Activated naive CD8-positive, alpha-beta T cell treated with anti-CD3 and anti-CD28 coated beads, Interleukin-2, amount 50 U/mL, for 24 hours (primary cell): ENCODE measurements around the gene GPC3.

Experiments used
- ATAC-seq: fragments of 150-1000 bp; cut with Tn5 transposase; one replicate; pipeline ENCODE4 v1.10.0; 2021
- DNase-seq: peaks from one replicate; pipeline ENCODE4 v3.0.0; 2021
- H3K27ac Mint-ChIP-seq: one replicate; pipeline ENCODE4 v1.8.0; 2021; ENCODE audit warnings: mild to moderate bottlenecking, mixed read lengths
- H3K27me3 Mint-ChIP-seq: one replicate; pipeline ENCODE4 v1.8.0; 2021; ENCODE audit warnings: mixed read lengths
- H3K36me3 Mint-ChIP-seq: one replicate; pipeline ENCODE4 v1.8.0; 2021; ENCODE audit warnings: low read depth, mixed read lengths
- H3K4me1 Mint-ChIP-seq: one replicate; pipeline ENCODE4 v1.8.0; 2021; ENCODE audit warnings: mixed read lengths
- H3K4me3 Mint-ChIP-seq: one replicate; pipeline ENCODE4 v1.8.0; 2021; ENCODE audit warnings: mild to moderate bottlenecking, moderate library complexity, mixed read lengths
- H3K9me3 Mint-ChIP-seq: one replicate; pipeline ENCODE4 v1.8.0; 2021; ENCODE audit warnings: mixed read lengths

GPC3 gene

DNA sequence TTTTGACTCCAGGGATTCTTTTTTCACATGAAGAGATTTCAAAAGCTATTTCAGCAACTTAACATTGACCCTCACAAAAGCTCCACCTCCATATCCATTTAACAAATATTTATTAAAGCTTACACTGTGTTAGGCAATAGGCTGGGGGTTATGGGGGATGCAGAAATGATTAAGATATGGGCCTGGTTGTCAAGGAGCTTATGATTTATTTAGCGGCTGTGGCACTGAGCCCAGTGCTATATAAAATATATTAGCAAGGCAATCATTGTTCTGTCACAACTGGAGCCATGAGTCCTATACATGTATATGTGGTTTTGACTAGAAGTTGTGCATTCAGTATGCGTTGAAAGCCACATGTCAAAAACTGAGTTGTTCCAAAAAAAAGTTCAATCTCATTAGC is 131.1 kb downstream of the GPC3 start:
- Mint-ChIP-seq H3K9me3 (no peaks in the 10 kb centered on the region), H3K4me1 (no peaks in the 10 kb centered on the region), H3K27ac (no peak overlapping the region), H3K27me3 (no peaks in the 10 kb centered on the region), H3K36me3 (no peaks in the 10 kb centered on the region), H3K4me3 (no peak overlapping the region)
- ATAC-seq (no peak), DNase-seq (no peak)

DNA sequence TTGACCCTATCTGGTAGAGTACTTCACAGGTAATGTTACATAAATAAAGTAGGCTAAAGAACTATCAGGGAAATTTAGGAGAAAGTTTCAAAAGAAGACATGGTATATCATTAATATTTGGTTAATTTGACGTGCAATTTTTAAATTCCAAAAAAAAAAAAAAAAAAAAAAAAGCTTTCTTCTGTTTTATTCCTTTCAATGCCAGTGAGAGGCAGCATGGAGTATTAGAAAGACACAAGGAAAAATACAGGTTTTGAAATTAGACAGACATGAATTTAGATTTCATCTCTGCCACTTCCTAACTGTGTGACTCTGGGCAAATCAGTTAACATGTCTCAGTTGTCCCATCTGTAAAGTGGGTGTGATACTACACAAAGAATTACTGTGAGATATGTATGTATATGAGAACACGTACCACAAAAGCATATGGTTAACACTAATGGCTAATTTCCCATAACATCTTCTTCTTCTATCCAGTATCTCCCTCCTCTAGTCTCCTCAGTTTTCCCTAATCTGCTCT is 132.5 kb downstream of the GPC3 start:
- Mint-ChIP-seq H3K4me3 (no peak overlapping the region), H3K4me1 (no peaks in the 10 kb centered on the region), H3K9me3 (no peaks in the 10 kb centered on the region), H3K36me3 (no peaks in the 10 kb centered on the region), H3K27ac (no peak overlapping the region), H3K27me3 (no peaks in the 10 kb centered on the region)
- DNase-seq (no peak), ATAC-seq (no peak)

DNA sequence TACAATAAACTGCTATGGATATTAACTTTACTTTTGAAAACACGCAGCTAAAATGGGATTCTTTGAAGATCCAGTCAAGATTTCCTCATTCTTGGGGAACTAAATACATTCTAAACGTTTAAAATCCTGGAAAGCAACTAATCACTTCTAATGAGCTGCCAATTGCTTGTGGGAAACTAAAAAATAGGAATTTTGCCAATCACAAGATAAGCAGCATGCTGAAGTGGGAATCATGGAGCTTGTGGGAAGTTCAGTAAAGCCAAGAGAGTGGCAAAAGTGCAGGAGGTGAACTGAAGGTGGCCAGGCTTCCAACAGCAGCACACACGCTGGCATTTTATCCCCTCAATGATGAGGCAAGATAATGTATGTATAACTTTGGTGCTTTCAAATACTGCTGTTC is 133.0 kb downstream of the GPC3 start:
- ATAC-seq (no peak), DNase-seq (no peak)
- Mint-ChIP-seq H3K9me3 (no peaks in the 10 kb centered on the region), H3K4me1 (no peaks in the 10 kb centered on the region), H3K4me3 (no peak overlapping the region), H3K36me3 (no peaks in the 10 kb centered on the region), H3K27ac (no peak overlapping the region), H3K27me3 (no peaks in the 10 kb centered on the region)

DNA sequence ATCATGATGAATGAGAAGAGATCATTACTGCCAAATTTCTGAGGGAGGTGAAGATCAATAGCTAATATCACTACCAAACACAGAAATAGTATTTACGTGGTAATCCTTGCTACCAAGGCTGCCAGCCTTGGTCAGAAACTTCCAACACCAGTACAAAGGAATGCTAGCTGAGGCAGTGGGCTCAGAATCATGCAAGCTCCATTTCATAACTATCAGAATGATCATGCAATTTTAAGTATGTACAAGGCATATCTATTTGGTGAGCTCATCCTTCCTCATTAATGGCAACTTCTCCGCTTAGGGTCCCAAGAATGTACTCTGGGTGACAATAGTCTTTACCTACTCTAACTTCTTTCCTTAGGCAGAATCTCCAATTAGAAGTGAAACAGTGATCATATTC is 135.0 kb downstream of the GPC3 start:
- no peak overlapping the region for H3K4me3 Mint-ChIP-seq
- ATAC-seq (no peak), DNase-seq (no peak)
- H3K4me1 Mint-ChIP-seq = no peaks in the 10 kb centered on the region
- H3K9me3 Mint-ChIP-seq = no peaks in the 10 kb centered on the region
- H3K36me3 Mint-ChIP-seq = no peaks in the 10 kb centered on the region
- no peaks in the 10 kb centered on the region for H3K27me3 Mint-ChIP-seq
- no peak overlapping the region for H3K27ac Mint-ChIP-seq

DNA sequence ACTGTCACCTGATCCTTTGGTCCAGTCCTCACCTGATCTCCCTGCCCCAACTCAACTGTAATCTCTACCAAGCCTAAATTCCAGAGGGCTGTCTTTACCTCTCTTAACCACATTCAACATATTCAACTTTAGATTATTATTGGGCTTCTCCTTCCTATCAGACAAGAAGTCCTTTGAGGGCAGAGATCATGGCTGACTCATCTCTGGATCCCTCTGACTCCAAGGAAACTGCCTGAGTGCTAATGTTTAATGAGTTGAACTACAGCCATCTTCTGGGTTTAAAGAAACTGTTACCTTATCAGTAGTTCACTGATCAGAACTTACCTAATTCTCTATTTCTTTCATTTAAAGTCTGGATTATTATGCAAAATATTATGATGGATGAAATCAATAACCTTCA is 135.7 kb downstream of the GPC3 start:
- no peak for ATAC-seq
- Mint-ChIP-seq H3K4me1 (no peaks in the 10 kb centered on the region), H3K27me3 (no peaks in the 10 kb centered on the region), H3K27ac (no peak overlapping the region), H3K4me3 (no peak overlapping the region), H3K9me3 (no peaks in the 10 kb centered on the region), H3K36me3 (no peaks in the 10 kb centered on the region)
- no peak for DNase-seq

DNA sequence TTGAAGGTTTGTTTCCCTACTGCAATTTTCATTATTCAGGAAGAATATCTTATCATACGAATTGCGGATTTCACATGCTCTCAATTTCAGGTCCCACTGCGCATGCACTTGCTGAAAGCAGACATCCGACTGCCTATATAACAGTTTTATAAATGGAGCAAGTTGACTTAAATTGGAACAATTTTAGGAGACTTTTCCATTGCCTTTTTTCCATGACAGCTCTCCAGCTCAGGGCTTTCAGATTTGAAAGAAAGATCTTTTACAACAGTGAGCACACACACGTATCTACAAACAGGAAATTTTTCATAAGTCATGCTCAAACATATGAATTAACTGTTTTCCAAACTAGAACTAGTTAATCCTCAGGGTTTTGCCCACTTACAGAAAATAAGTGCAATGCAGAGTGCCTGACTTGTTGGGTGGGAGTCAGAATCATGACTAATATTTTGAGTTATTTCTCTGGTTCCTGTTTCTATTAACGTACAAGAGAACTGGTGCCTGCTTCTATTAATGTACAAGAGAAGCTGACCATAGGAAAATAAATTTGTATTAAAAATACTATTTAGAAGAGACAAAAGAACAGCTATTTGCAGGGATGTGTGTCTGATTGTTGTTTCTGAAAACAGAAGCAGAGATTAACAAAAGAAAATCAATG is 137.9 kb downstream of the GPC3 start:
- Mint-ChIP-seq H3K27me3 (no peaks in the 10 kb centered on the region), H3K4me1 (no peaks in the 10 kb centered on the region)

DNA sequence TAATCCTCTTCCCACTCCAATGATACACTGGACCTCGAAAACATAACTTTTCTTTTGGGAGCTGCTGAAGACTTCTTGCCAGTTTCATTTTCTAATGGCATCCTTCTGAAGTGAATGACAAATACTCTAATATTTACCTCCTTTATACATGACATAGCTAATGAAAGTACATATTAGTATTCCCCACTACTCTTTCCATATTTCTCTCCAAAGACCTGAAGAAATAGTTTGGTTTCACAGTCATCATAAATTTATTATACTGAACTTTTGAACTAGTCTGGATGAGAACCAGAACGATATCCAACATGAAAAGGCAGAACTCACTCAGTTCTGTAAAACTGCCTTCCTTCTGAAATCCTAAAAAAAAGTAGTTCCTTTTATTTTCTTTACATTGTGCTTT is 139.1 kb downstream of the GPC3 start:
- ATAC-seq (no peak), DNase-seq (no peak)
- Mint-ChIP-seq H3K27ac (no peak overlapping the region), H3K4me3 (no peak overlapping the region), H3K9me3 (no peaks in the 10 kb centered on the region), H3K36me3 (no peaks in the 10 kb centered on the region), H3K27me3 (no peaks in the 10 kb centered on the region), H3K4me1 (no peaks in the 10 kb centered on the region)

More for the DNA sequence above, 137.9 kb downstream of the GPC3 start:
- DNase-seq (no peak), ATAC-seq (no peak)
- Mint-ChIP-seq H3K27ac (no peak overlapping the region), H3K9me3 (no peaks in the 10 kb centered on the region), H3K4me3 (no peak overlapping the region), H3K36me3 (no peaks in the 10 kb centered on the region)

DNA sequence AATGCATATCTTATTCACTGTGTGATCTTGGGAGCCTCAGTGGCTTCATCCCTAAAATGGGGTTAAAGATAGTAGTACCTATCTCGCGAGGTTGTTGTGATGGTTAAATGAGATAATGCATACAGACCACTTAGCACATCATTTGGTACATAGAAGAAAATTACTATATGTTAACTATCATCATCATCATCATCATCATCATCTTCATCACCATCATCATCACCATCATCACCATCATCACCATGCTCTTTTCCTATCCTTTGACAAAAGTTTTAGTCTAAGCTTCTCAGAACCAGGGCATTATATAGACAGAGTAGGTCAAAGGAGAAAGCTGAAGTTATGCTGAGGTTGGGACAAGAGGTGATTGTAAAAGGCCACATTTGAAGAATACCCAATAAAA is 145.0 kb downstream of the GPC3 start:
- DNase-seq = no peak
- Mint-ChIP-seq H3K4me3 (no peak overlapping the region), H3K4me1 (no peaks in the 10 kb centered on the region), H3K9me3 (no peaks in the 10 kb centered on the region), H3K27ac (no peak overlapping the region), H3K36me3 (no peaks in the 10 kb centered on the region), H3K27me3 (no peaks in the 10 kb centered on the region)
- ATAC-seq = no peak

DNA sequence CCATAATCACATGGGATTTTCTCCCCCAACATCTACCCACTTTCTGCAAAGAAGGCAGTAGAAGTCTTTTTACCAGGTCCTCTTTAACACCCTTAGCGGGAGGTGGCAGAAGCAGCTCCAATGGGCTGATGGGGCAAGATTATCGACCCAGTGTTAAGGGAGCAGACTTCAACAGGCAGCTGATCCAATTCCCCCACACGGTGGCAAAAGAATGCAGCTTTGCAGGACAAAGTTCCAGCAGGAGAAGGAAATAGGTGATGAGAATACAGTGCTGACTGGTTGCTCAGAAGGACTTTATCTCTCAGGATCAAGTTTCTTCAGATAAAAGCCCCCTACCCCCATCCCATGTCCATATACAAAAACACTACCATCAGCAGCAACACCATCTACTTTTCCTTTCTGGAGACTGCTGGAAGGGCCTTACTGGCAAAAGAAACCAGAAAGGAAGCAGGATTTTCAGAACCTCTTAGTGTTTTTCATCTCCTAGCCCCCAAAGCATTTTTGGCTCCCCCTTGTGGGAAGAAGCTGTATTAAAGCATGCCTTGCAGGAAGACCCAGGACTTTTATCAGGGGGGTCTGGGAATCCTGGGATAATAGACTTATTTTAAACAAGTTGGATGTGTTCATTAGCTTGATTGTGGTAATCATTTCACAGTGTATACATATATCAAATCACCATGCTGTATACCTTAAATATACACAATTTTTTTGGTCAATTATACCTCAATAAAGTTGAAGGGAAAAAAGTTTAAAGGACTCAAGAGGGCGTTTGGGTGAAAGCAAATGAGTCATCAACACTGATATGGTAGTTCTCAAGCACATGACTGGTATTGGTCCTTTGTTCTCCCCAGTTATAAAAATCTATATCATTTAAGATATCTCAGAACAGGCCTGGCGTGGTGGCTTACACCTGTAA is 146.4 kb downstream of the GPC3 start:
- no peaks in the 10 kb centered on the region for H3K27me3 Mint-ChIP-seq
- ATAC-seq (no peak), DNase-seq (peak; percentile 27)
- no peak overlapping the region for H3K4me3 Mint-ChIP-seq
- H3K27ac Mint-ChIP-seq = no peak overlapping the region
- no peaks in the 10 kb centered on the region for H3K4me1 Mint-ChIP-seq
- H3K9me3 Mint-ChIP-seq = no peaks in the 10 kb centered on the region
- no peaks in the 10 kb centered on the region for H3K36me3 Mint-ChIP-seq

DNA sequence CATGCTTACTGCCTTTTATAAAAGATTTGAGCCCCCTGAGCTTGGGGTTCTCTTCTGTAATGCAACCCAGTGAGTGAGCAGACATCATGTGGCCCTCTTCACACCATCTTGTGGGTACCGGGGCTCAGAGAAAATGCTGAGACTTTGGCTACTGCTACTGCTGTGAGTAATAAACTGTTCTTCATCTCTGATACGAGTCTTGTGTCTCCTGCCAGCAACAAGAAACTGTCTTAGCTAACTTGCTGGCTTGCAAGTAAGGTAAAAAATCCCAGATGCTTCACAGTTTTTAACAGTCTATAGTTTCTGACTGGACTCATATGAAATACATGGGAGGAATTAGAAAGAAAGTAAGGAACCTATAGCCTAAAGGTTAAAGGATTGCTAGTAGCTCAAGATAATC is 148.3 kb downstream of the GPC3 start:
- ATAC-seq = no peak
- H3K4me1 Mint-ChIP-seq = no peaks in the 10 kb centered on the region

DNA sequence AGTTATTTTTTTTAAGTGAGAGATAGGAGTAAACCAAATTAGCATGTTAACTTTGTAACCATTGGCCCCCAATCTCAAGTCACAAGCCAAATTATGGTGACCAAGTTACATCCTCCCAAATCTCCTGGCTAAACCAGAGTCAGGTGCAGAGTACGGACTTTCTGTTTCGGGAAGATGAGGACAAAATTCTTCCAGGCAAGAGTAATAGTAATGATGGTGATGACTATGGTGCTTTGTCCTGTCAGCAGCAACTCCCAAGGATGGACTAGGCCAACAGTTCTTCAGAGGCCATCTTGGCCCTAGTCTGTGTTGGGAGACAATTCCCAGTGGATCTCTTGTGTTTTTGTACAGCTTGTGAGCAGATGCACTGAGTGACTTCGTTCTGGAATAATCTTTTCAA is 148.8 kb downstream of the GPC3 start:
- H3K27me3 Mint-ChIP-seq = no peaks in the 10 kb centered on the region
- H3K27ac Mint-ChIP-seq = no peak overlapping the region

More for the DNA sequence above, 148.3 kb downstream of the GPC3 start:
- no peak overlapping the region for H3K27ac Mint-ChIP-seq
- H3K4me3 Mint-ChIP-seq = no peak overlapping the region
- H3K36me3 Mint-ChIP-seq = no peaks in the 10 kb centered on the region
- no peaks in the 10 kb centered on the region for H3K9me3 Mint-ChIP-seq
- H3K27me3 Mint-ChIP-seq = no peaks in the 10 kb centered on the region
- no peak for DNase-seq

DNA sequence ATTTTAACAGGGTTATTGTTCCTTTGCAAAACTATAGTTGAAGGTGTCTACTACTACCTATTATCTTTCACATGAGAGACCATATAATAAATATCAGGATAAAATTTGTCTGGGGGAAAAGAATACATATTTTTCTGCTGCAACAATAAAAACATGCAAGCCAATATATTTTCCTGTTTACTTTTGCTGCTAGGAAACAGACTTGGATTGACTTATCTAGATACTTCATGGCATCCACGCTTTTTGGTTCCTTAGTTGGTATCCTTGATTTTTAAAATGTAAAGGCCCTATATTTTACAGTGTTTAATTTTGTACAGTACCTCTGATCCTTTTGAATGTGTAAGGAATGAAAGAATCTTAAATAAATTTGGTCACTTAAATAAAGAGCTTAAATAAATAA is 150.6 kb downstream of the GPC3 start:
- Mint-ChIP-seq H3K4me3 (no peak overlapping the region), H3K36me3 (no peaks in the 10 kb centered on the region), H3K4me1 (no peaks in the 10 kb centered on the region), H3K27me3 (no peaks in the 10 kb centered on the region), H3K9me3 (no peaks in the 10 kb centered on the region), H3K27ac (no peak overlapping the region)
- no peak for DNase-seq
- no peak for ATAC-seq

More for the DNA sequence above, 148.8 kb downstream of the GPC3 start:
- no peaks in the 10 kb centered on the region for H3K36me3 Mint-ChIP-seq
- no peak for ATAC-seq
- no peak for DNase-seq
- H3K4me1 Mint-ChIP-seq = no peaks in the 10 kb centered on the region
- no peak overlapping the region for H3K4me3 Mint-ChIP-seq
- no peaks in the 10 kb centered on the region for H3K9me3 Mint-ChIP-seq

DNA sequence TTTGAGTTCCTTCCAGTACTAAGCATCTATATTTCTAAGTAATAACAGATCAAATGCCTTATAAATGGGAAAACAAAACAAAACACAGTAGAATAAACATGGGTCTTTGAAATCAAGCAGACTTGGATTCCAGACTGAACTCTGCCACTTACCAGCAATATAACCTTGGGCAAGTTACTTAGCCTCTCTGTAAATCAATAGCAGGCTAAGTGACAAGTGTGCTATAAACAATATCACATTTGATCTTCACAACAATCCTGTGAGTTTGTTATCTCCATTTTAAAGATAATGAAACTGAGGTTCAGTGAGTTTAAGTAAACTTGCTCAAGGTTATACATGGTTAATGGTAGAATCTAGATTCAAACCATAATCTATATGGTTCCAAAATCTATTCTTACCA is 165.8 kb downstream of the GPC3 start:
- Mint-ChIP-seq H3K4me1 (no peaks in the 10 kb centered on the region), H3K36me3 (no peaks in the 10 kb centered on the region), H3K27me3 (peaks cover 2% of the 10 kb centered on the region), H3K4me3 (no peak overlapping the region), H3K9me3 (no peaks in the 10 kb centered on the region), H3K27ac (no peak overlapping the region)
- no peak for DNase-seq
- ATAC-seq = no peak

DNA sequence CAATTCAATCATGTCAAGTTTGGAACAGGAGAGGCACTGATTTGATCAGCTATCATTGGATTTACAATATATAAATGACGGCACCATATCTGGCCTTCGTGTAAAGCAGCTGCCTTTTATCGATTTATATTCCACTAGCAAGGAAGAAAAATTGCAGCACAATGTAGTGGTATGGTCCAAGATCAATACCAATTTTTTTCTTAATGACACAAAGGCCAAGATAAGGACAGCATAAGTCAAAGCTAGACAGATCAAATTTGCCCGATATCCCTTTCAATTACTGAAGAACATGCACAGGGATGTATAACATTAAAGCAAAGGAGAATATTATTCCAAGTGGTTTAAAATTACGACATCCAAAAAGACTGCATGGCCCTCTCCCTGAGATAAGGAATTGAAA is 167.4 kb downstream of the GPC3 start:
- Mint-ChIP-seq H3K36me3 (no peaks in the 10 kb centered on the region), H3K27me3 (no peaks in the 10 kb centered on the region)

DNA sequence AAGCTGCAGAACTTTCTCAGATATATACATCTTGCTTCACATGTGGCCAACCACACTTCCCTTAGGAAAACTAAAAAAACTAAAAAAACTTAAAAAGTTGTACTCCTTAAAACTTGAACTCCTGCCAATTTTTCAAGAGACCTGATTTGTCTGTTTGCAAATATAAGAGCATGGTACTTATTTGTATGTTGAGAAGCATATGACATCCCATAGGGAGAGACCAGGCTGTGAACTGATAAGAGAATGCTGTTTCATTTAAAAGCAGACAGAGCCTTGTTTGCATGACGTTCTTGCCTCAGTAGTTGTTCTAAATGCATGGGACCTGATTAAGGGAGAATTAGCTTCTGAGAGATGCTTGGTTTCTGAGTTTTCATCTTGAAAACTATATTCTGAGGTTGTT is 169.9 kb downstream of the GPC3 start:
- Mint-ChIP-seq H3K36me3 (no peaks in the 10 kb centered on the region), H3K27ac (no peak overlapping the region), H3K4me1 (no peaks in the 10 kb centered on the region), H3K4me3 (no peak overlapping the region), H3K27me3 (no peaks in the 10 kb centered on the region), H3K9me3 (no peaks in the 10 kb centered on the region)
- no peak for DNase-seq
- ATAC-seq = no peak

More for the DNA sequence above, 167.4 kb downstream of the GPC3 start:
- no peak overlapping the region for H3K4me3 Mint-ChIP-seq
- no peak for DNase-seq
- no peak overlapping the region for H3K27ac Mint-ChIP-seq
- ATAC-seq = no peak
- no peaks in the 10 kb centered on the region for H3K9me3 Mint-ChIP-seq
- H3K4me1 Mint-ChIP-seq = no peaks in the 10 kb centered on the region
